ACC112 (cell line): ENCODE measurements around the gene GLT6D1.

ENCODE experiments used
- H2AFZ ChIP-seq: fragments of 200-600 bp; sonication (generic); one replicate; pipeline ENCODE4 v1.6.0; 2017; ENCODE audit warnings: antibody characterized with exemption, low read length; ENCODE audit not compliant: unreplicated experiment
- H3K27ac ChIP-seq: fragments of 200-600 bp; sonication (generic); 2 replicates; pipeline ENCODE4 v1.5.1; 2014; ENCODE audit warnings: low read depth, mild to moderate bottlenecking, antibody characterized with exemption, low read length, moderate library complexity
- H3K27me3 ChIP-seq: fragments of 200-600 bp; sonication (generic); 2 replicates; pipeline ENCODE4 v1.6.1; 2014; ENCODE audit warnings: mild to moderate bottlenecking, antibody characterized with exemption, low read length, moderate library complexity, mixed read lengths; ENCODE audit not compliant: insufficient read depth
- H3K36me3 ChIP-seq: fragments of 200-600 bp; sonication (generic); 2 replicates; pipeline ENCODE4 v1.6.1; 2016; ENCODE audit warnings: mild to moderate bottlenecking, antibody characterized with exemption, low read length, moderate library complexity, mixed read lengths; ENCODE audit not compliant: insufficient read depth
- H3K4me1 ChIP-seq: fragments of 200-600 bp; sonication (generic); one replicate; pipeline ENCODE4 v1.6.1; 2016; ENCODE audit warnings: low read length, mixed read lengths; ENCODE audit not compliant: insufficient read depth, unreplicated experiment, control insufficient read depth
- H3K4me3 ChIP-seq: fragments of 200-600 bp; sonication (generic); 2 replicates; pipeline ENCODE4 v1.5.1; 2014; ENCODE audit warnings: mild to moderate bottlenecking, low read depth, low read length
- H3K79me2 ChIP-seq: fragments of 200-600 bp; sonication (generic); one replicate; pipeline ENCODE4 v1.6.0; 2016; ENCODE audit warnings: low read length; ENCODE audit not compliant: control insufficient read depth, unreplicated experiment, insufficient read depth

GLT6D1 gene

GRCh38 chr9:135591506-135592330, 47.6 kb downstream of the GLT6D1 start:
- no peaks in the 10 kb centered on the region for H3K79me2 ChIP-seq
- H3K4me3 ChIP-seq = no peak overlapping the region
- H3K27ac ChIP-seq = no peak overlapping the region

GRCh38 chr9:135590486-135591079, 48.8 kb downstream of the GLT6D1 start:
- no peak overlapping the region for H3K27ac ChIP-seq
- H3K79me2 ChIP-seq = no peaks in the 10 kb centered on the region
- peaks cover 2% of the 10 kb centered on the region for H3K4me1 ChIP-seq
- H3K27me3 ChIP-seq = peaks cover 24% of the 10 kb centered on the region
- no peak overlapping the region for H2AFZ ChIP-seq
- H3K36me3 ChIP-seq = no peaks in the 10 kb centered on the region
- H3K4me3 ChIP-seq = no peak overlapping the region

More at GRCh38 chr9:135591506-135592330, 47.6 kb downstream of the GLT6D1 start:
- peaks cover 2% of the 10 kb centered on the region for H3K4me1 ChIP-seq
- H2AFZ ChIP-seq = no peak overlapping the region
- H3K36me3 ChIP-seq = no peaks in the 10 kb centered on the region
- H3K27me3 ChIP-seq = peaks cover 27% of the 10 kb centered on the region

GRCh38 chr9:135589596-135590485, 49.5 kb downstream of the GLT6D1 start:
- Histone ChIP-seq H3K4me3 (no peak overlapping the region), H3K79me2 (no peaks in the 10 kb centered on the region), H2AFZ (no peak overlapping the region), H3K27ac (no peak overlapping the region), H3K36me3 (no peaks in the 10 kb centered on the region), H3K4me1 (peaks cover 2% of the 10 kb centered on the region), H3K27me3 (peaks cover 18% of the 10 kb centered on the region)

GRCh38 chr9:135588886-135589595, 50.3 kb downstream of the GLT6D1 start:
- Histone ChIP-seq H3K27me3 (peaks cover 13% of the 10 kb centered on the region), H3K27ac (no peak overlapping the region), H3K36me3 (no peaks in the 10 kb centered on the region), H3K79me2 (no peaks in the 10 kb centered on the region), H3K4me1 (peaks cover 2% of the 10 kb centered on the region), H2AFZ (no peak overlapping the region), H3K4me3 (no peak overlapping the region)

- no peaks in the 10 kb centered on the region for H3K36me3 ChIP-seq
- H3K4me3 ChIP-seq = no peak overlapping the region
- H3K27ac ChIP-seq = no peak overlapping the region
- H3K79me2 ChIP-seq = no peaks in the 10 kb centered on the region
- H3K27me3 ChIP-seq = peaks cover 8% of the 10 kb centered on the region
- peaks cover 2% of the 10 kb centered on the region for H3K4me1 ChIP-seq
- H2AFZ ChIP-seq = no peak overlapping the region
Measured at GRCh38 chr9:135588371-135588770, 51.0 kb downstream of the GLT6D1 start.

- H3K4me3 ChIP-seq = no peak overlapping the region
- no peaks in the 10 kb centered on the region for H3K36me3 ChIP-seq
- H3K79me2 ChIP-seq = no peaks in the 10 kb centered on the region
- no peak overlapping the region for H3K27ac ChIP-seq
- no peak overlapping the region for H2AFZ ChIP-seq
- peaks cover 2% of the 10 kb centered on the region for H3K4me1 ChIP-seq
- peaks cover 8% of the 10 kb centered on the region; the same call in 1 of the 2 replicates for H3K27me3 ChIP-seq
Measured at GRCh38 chr9:135587658-135588057, 51.7 kb downstream of the GLT6D1 start.

GRCh38 chr9:135586601-135587109, 52.7 kb downstream of the GLT6D1 start:
- peaks cover 2% of the 10 kb centered on the region for H3K4me1 ChIP-seq
- no peak overlapping the region for H3K4me3 ChIP-seq
- H3K36me3 ChIP-seq = no peaks in the 10 kb centered on the region
- no peak overlapping the region for H3K27ac ChIP-seq
- H2AFZ ChIP-seq = no peak overlapping the region
- peaks cover 13% of the 10 kb centered on the region; the same call in 1 of the 2 replicates for H3K27me3 ChIP-seq
- no peaks in the 10 kb centered on the region for H3K79me2 ChIP-seq

- Histone ChIP-seq H3K4me3 (no peak overlapping the region), H3K27me3 (peaks cover 25% of the 10 kb centered on the region), H3K79me2 (no peaks in the 10 kb centered on the region), H2AFZ (no peak overlapping the region), H3K4me1 (peaks cover 2% of the 10 kb centered on the region), H3K27ac (no peak overlapping the region), H3K36me3 (no peaks in the 10 kb centered on the region)
Measured at GRCh38 chr9:135584934-135585333, 54.4 kb downstream of the GLT6D1 start.

- H3K27ac ChIP-seq = no peak overlapping the region
- H3K36me3 ChIP-seq = no peaks in the 10 kb centered on the region
- H3K4me3 ChIP-seq = no peak overlapping the region
- peaks cover 2% of the 10 kb centered on the region for H3K4me1 ChIP-seq
- peaks cover 31% of the 10 kb centered on the region for H3K27me3 ChIP-seq
- no peak overlapping the region for H2AFZ ChIP-seq
- H3K79me2 ChIP-seq = no peaks in the 10 kb centered on the region
Measured at GRCh38 chr9:135584371-135584770, 55.0 kb downstream of the GLT6D1 start.

GRCh38 chr9:135583688-135584011, 55.7 kb downstream of the GLT6D1 start:
- Histone ChIP-seq H3K4me1 (peaks cover 2% of the 10 kb centered on the region), H3K27me3 (peaks cover 36% of the 10 kb centered on the region), H3K79me2 (no peaks in the 10 kb centered on the region), H2AFZ (no peak overlapping the region), H3K36me3 (no peaks in the 10 kb centered on the region), H3K4me3 (no peak overlapping the region), H3K27ac (no peak overlapping the region)
